Natural killer cell treated with Interleukin-12 subunit alpha and Interleukin-12 subunit beta and Interleukin-15 and Interleukin-18, amount 100 ng/mL, for 72 hours (primary cell): ENCODE data around the gene RAB26. TPM values are rescaled to one million over a fixed set of nuclear protein-coding genes. Genes with fewer than 3 reads are reported as not detected.

Experiments
- ATAC-seq, 2 donors: fragments of 150-1000 bp; cut with Tn5 transposase in 1 of 2; sonication (Bioruptor Pico), chemical (Tn5 transposase) in 1 of 2; 2 replicates each; pipeline ENCODE4 v1.10.0; 2021
- DNase-seq: peaks from one replicate; pipeline ENCODE4 v3.0.0; 2022; ENCODE audit warnings: low spot score
- H3K27ac Mint-ChIP-seq, 2 donors: 1 replicate in 1 of 2; 2 replicates in 1 of 2; pipeline ENCODE4 v1.8.0; 2022; ENCODE audit warnings: mixed read lengths in 2 of 2, mild to moderate bottlenecking in 1 of 2, moderate library complexity in 1 of 2
- H3K27me3 Mint-ChIP-seq, 2 donors: 1 replicate in 1 of 2; 2 replicates in 1 of 2; pipeline ENCODE4 v1.8.0; 2022; ENCODE audit warnings: mixed read lengths in 2 of 2
- H3K36me3 Mint-ChIP-seq: one replicate; pipeline ENCODE4 v1.8.0; 2022; ENCODE audit warnings: mixed read lengths
- H3K4me1 Mint-ChIP-seq, 2 donors: 1 replicate in 1 of 2; 2 replicates in 1 of 2; pipeline ENCODE4 v1.8.0; 2022; ENCODE audit warnings: low read depth in 2 of 2, mixed read lengths in 2 of 2, mild to moderate bottlenecking in 1 of 2
- H3K4me3 Mint-ChIP-seq: one replicate; pipeline ENCODE4 v1.8.0; 2022; ENCODE audit warnings: mixed read lengths
- H3K9me3 Mint-ChIP-seq: 2 replicates; pipeline ENCODE4 v1.8.0; 2022; ENCODE audit warnings: mixed read lengths
- total RNA-seq, 2 donors: library from RNA; stranded (reverse); gene quantifications; one replicate each; pipeline ENCODE4 v1.2.3, GENCODE V29; 2022

The RAB26 gene
- total RNA-seq, 2 donors from 2014 or later = 0.89 TPM; not detected in 1

- Mint-ChIP-seq H3K36me3 (no peaks in the 10 kb centered on the region), H3K9me3 (no peaks in the 10 kb centered on the region), H3K27ac (no peak overlapping the region), H3K4me1 (peaks cover 6 to 8% of the 10 kb centered on the region in 2 donors), H3K27me3 (no peaks in the 10 kb centered on the region), H3K4me3 (no peak overlapping the region)
- ATAC-seq (no peak), DNase-seq (no peak)
Measured at GRCh38 chr16:2142942-2143877, 5.2 kb upstream of the RAB26 start.

GRCh38 chr16:2143878-2144485, 4.4 kb upstream of the RAB26 start:
- Mint-ChIP-seq H3K36me3 (no peaks in the 10 kb centered on the region), H3K9me3 (no peaks in the 10 kb centered on the region), H3K27ac (no peak overlapping the region), H3K4me3 (no peak overlapping the region), H3K27me3 (no peaks in the 10 kb centered on the region), H3K4me1 (peaks cover 6 to 8% of the 10 kb centered on the region in 2 donors)
- DNase-seq (no peak), ATAC-seq (no peak)

- Mint-ChIP-seq H3K36me3 (no peaks in the 10 kb centered on the region), H3K9me3 (no peaks in the 10 kb centered on the region), H3K4me3 (no peak overlapping the region), H3K27ac (no peak overlapping the region), H3K4me1 (peaks cover 5 to 6% of the 10 kb centered on the region in 2 donors), H3K27me3 (no peaks in the 10 kb centered on the region)
- ATAC-seq (no peak), DNase-seq (no peak)
Measured at GRCh38 chr16:2145843-2146242, 2.6 kb upstream of the RAB26 start.

GRCh38 chr16:2147378-2147777, 1.0 kb upstream of the RAB26 start:
- Mint-ChIP-seq H3K27ac (no peak overlapping the region), H3K9me3 (no peaks in the 10 kb centered on the region), H3K36me3 (peaks cover 5% of the 10 kb centered on the region), H3K27me3 (no peaks in the 10 kb centered on the region), H3K4me1 (peaks cover 4 to 10% of the 10 kb centered on the region in 2 donors), H3K4me3 (no peak overlapping the region)
- DNase-seq = peak; percentile 46
- no peak for ATAC-seq

GRCh38 chr16:2148714-2149629, 547 bp downstream of the RAB26 start:
- H3K4me1 Mint-ChIP-seq = peaks cover 7 to 19% of the 10 kb centered on the region in 2 donors
- H3K4me3 Mint-ChIP-seq = peak overlapping the region; percentile 49
- H3K27ac Mint-ChIP-seq = no peak overlapping the region
- peak; percentile 58 for DNase-seq
- no peaks in the 10 kb centered on the region for H3K27me3 Mint-ChIP-seq
- peaks cover 5% of the 10 kb centered on the region for H3K36me3 Mint-ChIP-seq
- peak; percentile 0 to 21 for ATAC-seq
- H3K9me3 Mint-ChIP-seq = no peaks in the 10 kb centered on the region

GRCh38 chr16:2149630-2150417, 1.4 kb downstream of the RAB26 start:
- ATAC-seq (no peak), DNase-seq (peak; percentile 55)
- no peaks in the 10 kb centered on the region for H3K27me3 Mint-ChIP-seq
- no peaks in the 10 kb centered on the region for H3K9me3 Mint-ChIP-seq
- H3K36me3 Mint-ChIP-seq = peaks cover 5% of the 10 kb centered on the region
- no peak overlapping the region for H3K4me3 Mint-ChIP-seq
- H3K27ac Mint-ChIP-seq = no peak overlapping the region
- peaks cover 14 to 26% of the 10 kb centered on the region in 2 donors for H3K4me1 Mint-ChIP-seq

GRCh38 chr16:2150418-2151187, 2.2 kb downstream of the RAB26 start:
- H3K9me3 Mint-ChIP-seq = no peaks in the 10 kb centered on the region
- DNase-seq = peak; percentile 62
- peaks cover 14 to 29% of the 10 kb centered on the region in 2 donors for H3K4me1 Mint-ChIP-seq
- H3K36me3 Mint-ChIP-seq = peaks cover 5% of the 10 kb centered on the region
- H3K4me3 Mint-ChIP-seq = peak overlapping the region; percentile 66
- no peak for ATAC-seq
- no peaks in the 10 kb centered on the region for H3K27me3 Mint-ChIP-seq
- peak overlapping the region in 1 of 2 donors; percentile 55 for H3K27ac Mint-ChIP-seq

- H3K36me3 Mint-ChIP-seq = peaks cover 5% of the 10 kb centered on the region
- H3K27ac Mint-ChIP-seq = peak overlapping the region in 1 of 2 donors; percentile 55
- H3K4me3 Mint-ChIP-seq = peak overlapping the region; percentile 66
- H3K4me1 Mint-ChIP-seq = peaks cover 19 to 33% of the 10 kb centered on the region in 2 donors
- H3K27me3 Mint-ChIP-seq = no peaks in the 10 kb centered on the region
- ATAC-seq (no peak), DNase-seq (peak; percentile 58)
- no peaks in the 10 kb centered on the region for H3K9me3 Mint-ChIP-seq
Measured at GRCh38 chr16:2151188-2152091, 3.0 kb downstream of the RAB26 start.

GRCh38 chr16:2152695-2153506, 4.5 kb downstream of the RAB26 start:
- H3K27ac Mint-ChIP-seq = peak overlapping the region; percentile 70 to 83
- H3K4me3 Mint-ChIP-seq = peak overlapping the region; percentile 88
- H3K36me3 Mint-ChIP-seq = peaks cover 5% of the 10 kb centered on the region
- DNase-seq (peak; percentile 61), ATAC-seq (no peak)
- H3K27me3 Mint-ChIP-seq = no peaks in the 10 kb centered on the region
- peaks cover 34 to 43% of the 10 kb centered on the region in 2 donors for H3K4me1 Mint-ChIP-seq
- no peaks in the 10 kb centered on the region for H3K9me3 Mint-ChIP-seq

GRCh38 chr16:2154533-2155090, 6.2 kb downstream of the RAB26 start:
- Mint-ChIP-seq H3K4me3 (peak overlapping the region; percentile 88), H3K9me3 (no peaks in the 10 kb centered on the region), H3K27me3 (no peaks in the 10 kb centered on the region), H3K36me3 (peaks cover 5% of the 10 kb centered on the region), H3K27ac (peak overlapping the region; percentile 70 to 83), H3K4me1 (peaks cover 36 to 46% of the 10 kb centered on the region in 2 donors)
- ATAC-seq (no peak), DNase-seq (no peak)
